Measurements from ENCODE around the gene TRIM71. TPM values are rescaled to one million over a fixed set of nuclear protein-coding genes. Genes with fewer than 3 reads are reported as not detected.
A peak's percentile ranks its signal among the peaks of the same experiment; 100 is the strongest.

The TRIM71 gene
- total RNA-seq, 1 experiment from 2014 or later: 376 TPM

GRCh38 chr3:32892625-32893598 lies 75.1 kb downstream of the TRIM71 start:
- peak overlapping the region in 2 of 3 experiments; percentile 69 to 95; a peak in 3 of 7 replicates for H3K27ac Mint-ChIP-seq
- no peak overlapping the region for H2BK12ac ChIP-seq (ENCODE audit: insufficient read length, low read depth, low read length)
- H3K9me3 Mint-ChIP-seq: no peaks in the 10 kb centered on the region
- H3K4me1 Mint-ChIP-seq: peaks cover 67 to 75% of the 10 kb centered on the region in 2 experiments
- H3K56ac ChIP-seq (ENCODE audit: insufficient read length, low read depth, low read length): no peak overlapping the region
- no peak overlapping the region for H3K23ac ChIP-seq (ENCODE audit: insufficient read length, low read depth, low read length)
- no peak overlapping the region for H3K4ac ChIP-seq (ENCODE audit: low read depth, low read length)
- no peaks in the 10 kb centered on the region for H3K23me2 ChIP-seq (ENCODE audit: insufficient read length, low read depth, low read length, poor library complexity, severe bottlenecking)
- no peak overlapping the region for H2BK5ac ChIP-seq (ENCODE audit: insufficient read length, low read length)
- DNase-seq: no peak
- peaks cover 22% of the 10 kb centered on the region; the same call in 1 of the 2 replicates for H3K79me2 ChIP-seq (ENCODE audit: insufficient read depth, low read length)
- TF ChIP-seq CTCF (conservative IDR thresholded peaks at IDR 0.05): no peak
- H4K20me1 ChIP-seq (ENCODE audit: control insufficient read depth, insufficient read depth, insufficient read length): no peaks in the 10 kb centered on the region
- no CpG with 5 or more reads among the region's 8 CpGs for WGBS (ENCODE audit: extremely low coverage, insufficient read length, low lambda C conversion rate)
- H3K79me1 ChIP-seq (ENCODE audit: insufficient read depth, low read depth, low read length, poor library complexity, severe bottlenecking): peaks cover 5% of the 10 kb centered on the region
- H4K91ac ChIP-seq (ENCODE audit: insufficient read length, low read depth, low read length): no peak overlapping the region
- no peak overlapping the region for H2BK15ac ChIP-seq (ENCODE audit: low read depth, low read length)
- H3K18ac ChIP-seq (ENCODE audit: insufficient read length, low read depth, low read length): no peak overlapping the region
- H3K9me3 ChIP-seq (ENCODE audit: control insufficient read depth, low read depth, low read length): no peaks in the 10 kb centered on the region
- no peak overlapping the region for H4K8ac ChIP-seq (replicated peaks; ENCODE audit: insufficient read length, low read depth, low read length)
- no peaks in the 10 kb centered on the region for H3K27me3 ChIP-seq (ENCODE audit: insufficient read depth, low read length)
- H3K27ac ChIP-seq (ENCODE audit: insufficient read length, low read depth, low read length): no peak overlapping the region
- H3K14ac ChIP-seq (ENCODE audit: insufficient read depth, low read length): no peak overlapping the region
- H2BK120ac ChIP-seq (ENCODE audit: low read depth, low read length, poor library complexity, severe bottlenecking): no peak overlapping the region
- H3K9ac ChIP-seq (ENCODE audit: extremely low read depth, insufficient read length, low read length): no peak overlapping the region
- H3K27me3 Mint-ChIP-seq (ENCODE audit: low read depth): peaks cover 1% of the 10 kb centered on the region
- H4K5ac ChIP-seq (ENCODE audit: insufficient read length, low read depth, low read length): no peak overlapping the region
- H2AK5ac ChIP-seq (ENCODE audit: insufficient read length, low read length): no peak overlapping the region
- no peak overlapping the region for H2BK20ac ChIP-seq (ENCODE audit: low read depth, low read length, poor library complexity, severe bottlenecking)
- H3K4me2 ChIP-seq (ENCODE audit: insufficient read depth, insufficient read length, low read length): no peak overlapping the region
- H3K4me1 ChIP-seq (ENCODE audit: insufficient read depth, low read length): 0 out of 2 replicates have a peak, but pooled peaks cover 2% of the 10 kb centered on the region
- no peak overlapping the region for H3T11ph ChIP-seq (ENCODE audit: low read length)
- H3K4me3 Mint-ChIP-seq: no peak overlapping the region
- no peak overlapping the region for H2AFZ ChIP-seq (ENCODE audit: low read length)
- peaks cover 63 to 93% (median 89%) of the 10 kb centered on the region in 3 experiments for H3K36me3 Mint-ChIP-seq (ENCODE audit: insufficient read depth in 1 of 3, low read depth in 3 of 3)
